HG02759 (cell line): ENCODE data around the gene SFI1.
"Not testable (repeated sequence)": the region's sequence is repeated elsewhere in the genome, so short reads cannot be mapped to it uniquely, and the experiment has no call there.

Experiments used
- ATAC-seq: cut with Tn5 transposase; IDR thresholded peaks from one replicate; pipeline ENCODE4 v1.9.1; 2021; ENCODE audit warnings: mild to moderate bottlenecking, moderate library complexity; ENCODE audit not compliant: unreplicated experiment

SFI1 gene

GRCh38 chr22:31492151-31492550 lies 4.2 kb upstream of the SFI1 start:
- no peak for ATAC-seq

- ATAC-seq = not testable (repeated sequence)
These were observed 3.0 kb upstream of the SFI1 start for GRCh38 chr22:31493355-31493754.

- ATAC-seq = no peak
These were observed 993 bp upstream of the SFI1 start for GRCh38 chr22:31495343-31495742.

- ATAC-seq = peak; percentile 22
These were observed 405 bp downstream of the SFI1 start for GRCh38 chr22:31496735-31497146.

- ATAC-seq = no peak
These were observed 1.0 kb downstream of the SFI1 start for GRCh38 chr22:31497148-31497938.

- ATAC-seq = no peak
These were observed 5.4 kb downstream of the SFI1 start for GRCh38 chr22:31501738-31502137.

GRCh38 chr22:31503211-31503964 lies 7.1 kb downstream of the SFI1 start:
- ATAC-seq = no peak

- ATAC-seq = no peak
These were observed 7.9 kb downstream of the SFI1 start for GRCh38 chr22:31504282-31504681.

- ATAC-seq = not testable (repeated sequence)
These were observed 11.2 kb downstream of the SFI1 start for GRCh38 chr22:31507517-31507916.

- ATAC-seq = no peak
These were observed 12.2 kb downstream of the SFI1 start for GRCh38 chr22:31508536-31508935.

- ATAC-seq = no peak
These were observed 12.9 kb downstream of the SFI1 start for GRCh38 chr22:31509061-31509762.

- ATAC-seq = no peak
These were observed 23.7 kb downstream of the SFI1 start for GRCh38 chr22:31520051-31520450.

GRCh38 chr22:31524132-31524531 lies 27.8 kb downstream of the SFI1 start:
- not testable (repeated sequence) for ATAC-seq

GRCh38 chr22:31526270-31526669 lies 29.9 kb downstream of the SFI1 start:
- ATAC-seq = no peak

- ATAC-seq = no peak
These were observed 34.5 kb downstream of the SFI1 start for GRCh38 chr22:31530823-31531195.

- ATAC-seq = no peak
These were observed 35.7 kb downstream of the SFI1 start for GRCh38 chr22:31532060-31532459.

- no peak for ATAC-seq
These were observed 37.0 kb downstream of the SFI1 start for GRCh38 chr22:31533374-31533773.

GRCh38 chr22:31537019-31537535 lies 40.7 kb downstream of the SFI1 start:
- ATAC-seq = peak; percentile 60

- ATAC-seq = no peak
These were observed 42.5 kb downstream of the SFI1 start for GRCh38 chr22:31538815-31539214.

GRCh38 chr22:31540166-31540565 lies 43.8 kb downstream of the SFI1 start:
- ATAC-seq = not testable (repeated sequence)

- ATAC-seq = no peak
These were observed 44.6 kb downstream of the SFI1 start for GRCh38 chr22:31540966-31541365.
